ENCODE measurements around the gene NELL2.
"Not testable (repeated sequence)": the region's sequence is repeated elsewhere in the genome, so short reads cannot be mapped to it uniquely, and the experiment has no call there.

NELL2 gene

DNA sequence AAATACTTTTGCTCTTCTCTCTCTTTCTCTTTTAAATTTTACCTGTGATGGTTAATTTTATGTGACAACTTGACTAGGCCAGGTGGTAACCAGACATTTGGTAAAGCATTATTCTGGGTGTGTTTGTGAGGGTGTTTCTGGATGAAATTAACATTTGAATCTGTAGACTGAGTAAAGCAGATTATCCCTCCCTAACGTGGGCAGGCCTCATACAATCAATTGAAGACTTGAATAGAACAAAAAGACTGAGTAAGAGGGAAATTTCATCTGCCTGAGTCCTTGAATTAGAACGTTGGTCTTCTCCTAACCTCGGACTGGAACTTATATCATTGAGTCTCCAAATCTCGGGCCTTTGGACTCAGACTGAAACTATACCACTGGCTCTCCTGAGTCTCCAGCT is 182.1 kb downstream of the NELL2 start:
- no peak for DNase-seq (ENCODE audit: low spot score)

DNA sequence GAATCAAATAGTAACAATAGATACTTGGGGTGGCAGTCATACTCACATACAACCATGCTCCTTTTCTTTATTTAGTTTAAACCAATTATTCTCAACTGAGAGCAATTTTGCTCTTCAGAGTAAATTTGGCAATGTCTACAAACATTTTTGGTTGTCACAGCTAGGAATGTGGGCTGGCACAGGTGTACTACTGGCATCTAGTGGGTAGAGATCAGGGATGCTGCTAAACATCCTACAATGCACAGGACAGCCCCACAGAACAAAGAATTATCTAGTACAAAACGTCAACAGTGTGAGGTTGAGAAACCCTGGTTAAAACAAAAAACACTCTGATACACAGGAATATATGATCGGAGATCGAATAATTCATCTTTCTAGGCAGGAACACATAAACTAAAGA is 186.5 kb downstream of the NELL2 start:
- DNase-seq (ENCODE audit: low spot score) = no peak

DNA sequence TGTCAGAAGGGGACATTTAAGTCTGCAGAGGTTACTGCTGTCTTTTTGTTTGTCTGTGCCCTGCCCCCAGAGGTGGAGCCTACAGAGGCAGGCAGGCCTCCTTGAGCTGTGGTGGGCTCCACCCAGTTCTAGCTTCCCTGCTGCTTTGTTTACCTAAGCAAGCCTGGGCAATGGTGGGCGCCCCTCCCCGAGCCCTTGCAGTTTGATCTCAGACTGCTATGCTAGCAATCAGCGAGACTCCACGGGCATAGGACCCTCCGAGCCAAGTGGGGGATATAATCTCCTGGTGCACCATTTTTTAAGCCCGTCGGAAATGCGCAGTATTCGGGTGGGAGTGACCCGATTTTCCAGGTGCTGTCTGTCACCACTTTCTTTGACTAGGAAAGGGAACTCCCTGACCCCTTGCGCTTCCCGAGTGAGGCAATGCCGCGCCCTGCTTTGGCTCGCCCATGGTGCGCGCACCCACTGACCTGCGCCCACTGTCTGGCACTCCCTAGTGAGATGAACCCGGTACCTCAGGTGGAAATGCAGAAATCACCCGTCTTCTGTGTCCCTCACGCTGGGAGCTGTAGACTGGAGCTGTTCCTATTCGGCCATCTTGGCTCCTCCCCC is 189.2 kb downstream of the NELL2 start:
- not testable (repeated sequence) for DNase-seq (ENCODE audit: low spot score)

DNA sequence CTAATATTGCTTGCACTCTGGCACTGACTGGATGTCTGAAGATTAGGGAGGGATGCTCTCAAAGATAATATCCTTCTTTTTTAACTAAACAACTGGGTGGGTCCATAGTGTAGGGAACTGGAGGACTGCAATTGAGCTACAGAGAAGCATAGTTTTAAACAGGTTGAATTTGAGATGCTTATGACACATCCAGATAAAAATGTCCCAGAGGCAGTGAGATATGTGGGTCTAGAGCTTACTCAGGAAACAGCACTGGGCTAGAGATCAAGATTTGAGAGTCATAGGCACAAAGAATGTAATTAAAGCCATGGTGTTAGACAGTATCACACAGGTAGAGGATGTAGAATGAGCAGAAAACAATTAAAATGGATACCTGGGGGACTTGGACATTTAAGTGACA is 198.4 kb downstream of the NELL2 start:
- DNase-seq (ENCODE audit: low spot score) = no peak

DNA sequence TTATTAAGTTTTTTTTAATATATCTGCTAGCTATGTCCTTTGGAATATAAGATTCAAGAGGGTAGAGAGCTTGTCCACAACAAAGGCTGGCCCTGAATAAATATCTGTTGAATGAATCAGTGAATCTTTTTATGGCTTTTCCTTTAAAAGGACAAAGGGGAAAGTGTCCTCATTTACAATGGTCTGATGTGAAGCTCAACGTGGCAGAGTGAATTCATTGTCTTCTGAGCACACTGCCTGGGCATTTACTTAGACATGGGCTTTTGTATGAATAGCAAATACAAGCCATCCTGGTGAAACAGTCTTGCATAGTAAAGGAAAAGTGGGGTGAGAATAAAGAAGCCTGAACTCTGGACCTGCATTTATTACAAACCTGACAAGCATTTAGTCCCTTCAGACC is 201.2 kb downstream of the NELL2 start:
- DNase-seq (ENCODE audit: low spot score) = no peak

DNA sequence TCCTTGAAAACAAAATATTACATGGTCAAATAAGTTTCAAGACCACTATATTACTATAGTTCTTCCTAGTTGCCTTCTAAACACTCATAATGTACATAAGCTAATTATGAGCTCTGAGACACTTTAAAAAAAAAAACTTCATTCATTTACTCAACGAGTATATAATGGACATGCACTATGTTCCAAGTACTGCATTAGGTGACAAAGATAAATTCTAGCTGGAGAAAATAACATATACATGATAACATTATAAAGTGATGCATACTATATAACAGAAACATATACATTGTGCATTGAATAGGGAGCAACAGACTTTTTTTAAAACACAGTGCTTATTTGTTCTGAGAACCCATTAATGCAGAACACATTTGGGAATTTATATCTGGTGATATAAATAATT is 202.3 kb downstream of the NELL2 start:
- DNase-seq (ENCODE audit: low spot score) = no peak

DNA sequence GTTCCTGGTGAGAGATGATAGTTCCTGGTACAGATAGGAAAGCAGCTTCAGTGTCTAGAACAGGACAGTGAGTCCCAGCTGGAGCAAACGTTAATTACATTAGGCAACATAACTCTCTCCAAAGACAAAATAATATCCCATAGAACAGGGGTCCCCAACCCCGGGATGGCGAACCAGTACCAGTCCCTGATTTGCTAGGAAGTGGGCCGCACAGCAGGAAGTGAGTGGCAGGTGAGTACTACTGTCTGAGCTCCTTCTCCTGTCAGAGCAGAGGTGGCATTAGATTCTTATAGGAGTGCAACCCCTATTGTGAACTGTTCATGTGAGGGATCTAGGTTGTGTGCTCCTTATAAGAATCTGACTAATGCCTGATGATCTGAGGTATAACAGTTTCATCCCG is 204.1 kb downstream of the NELL2 start:
- no peak for DNase-seq (ENCODE audit: low spot score)

DNA sequence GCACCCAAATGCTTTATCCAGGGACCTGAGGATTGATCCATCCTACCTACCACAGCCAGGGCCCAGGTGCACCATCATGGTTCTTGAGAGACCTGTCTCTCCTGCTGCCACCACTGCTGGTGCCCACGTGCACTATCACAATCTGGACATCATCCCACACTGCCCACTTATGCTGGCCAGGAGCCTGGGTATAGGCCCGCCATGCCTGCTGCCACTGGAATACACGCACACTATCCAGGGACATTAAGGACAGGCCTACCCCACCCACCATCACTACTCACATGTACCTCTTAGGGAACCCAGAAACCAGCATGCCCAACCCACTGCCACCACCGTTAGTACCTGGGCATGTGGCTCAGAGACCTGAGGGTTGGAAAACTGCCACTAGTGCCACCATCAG is 207.7 kb downstream of the NELL2 start:
- no peak for DNase-seq (ENCODE audit: low spot score)

DNA sequence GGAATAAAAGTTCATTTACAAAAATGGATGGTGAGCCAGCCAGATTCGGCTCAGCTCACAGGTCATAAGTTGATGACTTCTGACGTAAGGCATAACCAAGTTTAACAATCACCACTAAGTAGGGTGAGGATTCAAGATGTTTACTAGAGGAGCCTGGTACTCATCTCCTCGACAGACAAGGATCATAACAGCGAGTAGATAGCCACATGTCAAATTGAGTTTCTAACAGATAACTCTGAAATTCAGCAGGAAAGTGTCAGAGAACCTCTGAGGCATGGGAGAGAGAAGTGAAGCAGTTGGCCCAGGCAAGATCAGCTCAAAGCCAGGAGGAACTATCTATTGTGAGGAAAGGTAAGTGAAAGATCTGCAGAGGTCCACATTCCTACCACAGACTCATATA is 208.7 kb downstream of the NELL2 start:
- DNase-seq (ENCODE audit: low spot score) = no peak

DNA sequence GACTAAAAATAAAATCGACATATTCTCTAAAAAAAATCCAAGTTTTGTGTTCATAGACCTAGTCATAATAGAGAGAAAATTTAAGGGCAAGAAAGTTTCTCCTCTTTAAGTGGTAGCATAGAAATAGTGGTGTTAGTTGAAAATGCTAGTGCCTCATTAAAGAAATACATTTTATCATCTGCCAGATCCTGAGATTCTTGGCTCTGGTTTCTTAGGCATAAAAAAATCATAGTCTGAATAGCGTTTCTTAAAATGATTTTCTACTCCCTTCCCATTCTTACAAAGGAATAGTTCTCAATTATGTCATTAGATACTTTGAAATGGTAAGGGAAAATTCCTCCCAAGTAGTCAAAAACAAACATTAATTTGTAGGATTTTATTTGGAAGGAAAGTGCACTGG is 212.8 kb downstream of the NELL2 start:
- no peak for DNase-seq (ENCODE audit: low spot score)

DNA sequence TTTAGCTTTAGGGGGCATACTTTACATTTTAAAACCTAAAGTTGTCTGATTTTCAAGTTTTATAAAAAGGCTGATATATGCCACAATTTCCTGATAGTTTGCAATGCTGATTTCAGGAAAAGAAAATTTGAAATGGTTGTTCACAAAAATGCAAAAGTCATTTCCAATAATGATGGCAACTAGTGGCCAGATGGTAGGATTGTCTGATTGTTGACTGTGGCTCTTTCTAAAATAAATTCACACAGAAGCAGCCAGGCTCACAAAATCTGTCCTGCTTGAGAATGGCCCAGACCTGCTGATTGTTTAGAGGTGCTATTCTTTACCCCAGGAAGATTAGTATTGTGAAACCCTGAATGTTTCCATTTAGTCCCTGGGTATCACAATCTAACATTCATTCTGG is 220.3 kb downstream of the NELL2 start:
- no peak for DNase-seq (ENCODE audit: low spot score)

DNA sequence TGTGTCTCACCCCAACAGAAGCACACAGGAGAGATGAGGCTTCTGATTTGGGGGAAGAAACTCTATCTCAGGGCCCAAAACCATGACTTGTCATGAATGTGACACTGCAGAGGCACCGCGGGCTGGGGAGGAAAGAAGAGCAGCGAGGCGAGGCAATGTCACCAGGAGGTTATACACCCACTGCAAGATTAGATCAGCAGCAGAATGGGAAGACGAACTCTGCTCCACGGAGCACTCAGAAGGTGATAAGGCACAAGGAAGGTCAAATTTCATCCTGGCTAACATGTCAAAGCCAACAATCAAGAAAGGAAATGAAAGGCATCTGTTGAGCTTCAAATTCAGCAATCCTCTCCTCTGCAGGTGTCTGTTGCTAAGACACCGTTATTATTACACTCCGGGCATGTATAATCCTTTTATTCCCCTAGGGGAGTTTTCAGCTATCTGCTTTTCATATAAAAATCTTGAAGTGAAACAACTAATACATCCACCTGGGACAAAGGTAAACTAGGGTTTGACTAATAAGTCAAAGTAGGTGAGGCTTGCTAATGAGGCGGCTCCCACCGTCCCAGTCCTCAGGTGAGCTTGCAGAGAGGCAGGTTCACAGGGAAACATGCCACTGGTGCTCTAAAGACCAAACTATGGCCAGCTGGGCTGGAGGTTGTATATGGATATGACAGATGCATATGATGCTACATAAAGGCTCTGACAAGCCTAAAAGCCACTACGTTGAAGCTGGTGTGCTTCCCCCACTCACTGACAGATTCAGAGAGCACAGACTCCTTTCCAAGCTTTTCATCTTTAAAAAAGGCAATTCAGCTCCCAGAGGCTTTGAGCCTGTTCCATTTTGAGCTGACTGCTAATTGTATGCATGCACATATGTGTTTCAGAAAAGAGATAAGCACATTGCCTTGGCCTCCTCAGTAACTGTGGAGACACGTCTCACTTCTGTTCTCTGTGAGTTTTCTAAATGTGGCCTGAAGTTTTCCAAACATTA is 221.2 kb downstream of the NELL2 start:
- no peak for DNase-seq (ENCODE audit: low spot score)

DNA sequence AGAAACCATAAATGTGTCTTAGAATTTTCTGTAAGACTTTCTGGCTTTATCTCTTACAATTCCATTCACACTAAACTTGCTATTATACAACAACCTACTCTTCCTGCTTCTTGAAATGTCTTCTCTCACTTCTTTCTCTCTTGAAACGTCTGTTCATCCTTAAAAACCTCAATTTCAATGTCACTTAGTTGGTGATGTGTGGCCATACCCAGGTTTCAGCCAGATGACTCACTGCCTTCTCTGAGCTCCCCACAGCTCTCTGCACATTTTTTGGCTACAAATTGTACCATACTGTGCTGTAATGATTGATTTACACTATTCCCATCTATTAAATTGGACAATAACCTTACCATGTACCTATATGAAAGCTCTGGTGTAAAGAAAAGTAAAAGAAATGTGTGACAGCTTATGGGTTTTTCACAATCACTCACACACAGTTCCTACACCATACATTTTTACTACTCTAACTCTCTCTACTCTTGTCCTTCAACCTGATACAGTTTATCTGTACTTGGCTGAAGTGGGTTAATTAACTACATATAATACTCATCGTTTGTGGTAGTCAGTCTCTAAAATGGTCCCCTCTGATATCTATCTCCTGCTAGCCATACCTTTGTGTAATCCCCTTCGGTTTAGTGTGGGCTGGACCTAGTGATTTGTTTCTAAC is 222.1 kb downstream of the NELL2 start:
- DNase-seq (ENCODE audit: low spot score) = no peak

DNA sequence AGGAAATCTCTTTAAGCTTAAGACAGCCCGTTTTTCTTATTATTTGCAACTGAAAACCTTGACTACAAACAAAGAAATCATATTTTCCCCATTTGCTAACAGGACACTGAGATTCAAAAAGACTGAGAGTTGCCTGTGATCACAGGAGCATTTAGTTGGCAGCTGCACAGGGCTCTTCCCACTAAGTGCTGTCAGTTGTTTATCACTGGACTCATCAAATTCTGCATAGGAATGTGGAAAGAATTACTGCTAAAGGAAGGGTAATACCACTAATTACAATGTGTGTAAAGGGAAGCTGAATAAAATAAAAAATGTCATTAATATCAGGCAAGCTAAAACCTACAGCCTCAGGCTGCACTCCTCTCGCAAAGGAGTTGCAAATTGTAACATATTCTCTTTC is 226.4 kb downstream of the NELL2 start:
- DNase-seq (ENCODE audit: low spot score) = no peak

DNA sequence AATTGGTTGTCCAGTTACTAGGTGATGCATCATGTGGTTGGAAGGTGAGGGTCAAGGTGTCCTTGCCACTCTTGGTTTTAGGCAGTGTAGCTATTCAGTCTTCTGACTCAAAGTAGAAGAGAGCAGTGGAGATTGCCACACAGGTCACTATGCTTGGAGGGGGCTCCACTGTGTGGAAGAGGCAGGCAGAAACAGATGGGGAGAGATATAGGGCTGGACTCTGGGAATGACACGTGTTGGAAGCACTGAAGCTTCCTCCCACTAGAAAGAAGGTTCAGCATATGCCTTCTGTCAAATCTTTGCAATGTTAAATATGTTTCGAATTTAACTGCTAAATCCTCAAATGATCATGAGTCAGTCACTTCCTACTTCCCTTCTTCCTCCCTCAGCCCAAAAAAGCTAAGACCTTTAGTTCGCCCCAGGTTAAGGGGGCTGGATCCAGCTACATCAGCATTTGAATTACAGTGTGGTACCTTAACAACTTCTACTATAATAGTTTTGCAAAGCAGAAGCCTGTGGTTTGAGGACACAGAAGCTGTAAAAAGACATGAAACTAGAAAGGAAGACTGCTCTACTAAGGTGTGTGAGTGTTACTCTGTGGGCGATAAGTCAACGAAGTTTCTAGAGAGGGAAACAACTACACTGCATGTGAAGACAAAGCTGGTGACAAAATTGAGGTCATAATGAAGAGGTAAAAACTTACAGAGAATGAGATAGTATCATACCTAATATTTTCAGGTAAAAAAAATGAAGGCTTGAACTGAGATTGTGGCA is 228.0 kb downstream of the NELL2 start:
- no peak for DNase-seq (ENCODE audit: low spot score)

DNA sequence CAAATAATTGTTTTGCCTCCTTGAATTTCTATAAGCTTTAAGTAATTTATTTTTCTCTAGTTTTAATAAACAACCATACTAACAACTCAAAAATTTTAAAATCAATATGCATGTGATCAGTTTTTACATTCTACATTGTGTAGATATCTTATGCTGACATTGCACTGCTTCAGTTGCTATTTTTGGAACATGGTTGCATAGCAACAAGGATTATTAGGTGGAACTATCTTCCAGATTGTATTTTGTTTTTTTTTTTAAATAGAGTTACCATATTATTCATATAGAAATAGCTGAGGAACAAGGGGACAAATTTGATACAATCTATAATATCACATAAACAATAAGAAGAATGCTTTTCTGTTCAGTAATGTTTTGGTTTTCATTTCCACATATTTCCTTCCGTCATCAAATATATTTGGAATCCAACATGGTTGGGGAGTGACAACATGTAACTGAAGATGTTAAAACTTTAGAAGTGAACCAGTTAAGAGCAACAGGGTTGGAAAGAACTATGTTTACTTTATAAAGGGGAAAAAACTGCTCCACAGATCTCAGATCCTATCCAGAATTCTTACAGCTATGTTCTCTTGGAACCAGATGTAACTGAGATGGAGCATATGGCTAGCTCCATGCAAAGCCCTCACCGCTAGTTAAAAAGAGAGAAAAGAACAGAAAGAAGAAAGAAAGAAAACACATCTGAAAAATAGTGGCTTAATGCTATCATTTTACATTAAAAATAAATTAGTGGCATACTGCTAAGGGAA is 235.5 kb downstream of the NELL2 start:
- DNase-seq (ENCODE audit: low spot score) = no peak

DNA sequence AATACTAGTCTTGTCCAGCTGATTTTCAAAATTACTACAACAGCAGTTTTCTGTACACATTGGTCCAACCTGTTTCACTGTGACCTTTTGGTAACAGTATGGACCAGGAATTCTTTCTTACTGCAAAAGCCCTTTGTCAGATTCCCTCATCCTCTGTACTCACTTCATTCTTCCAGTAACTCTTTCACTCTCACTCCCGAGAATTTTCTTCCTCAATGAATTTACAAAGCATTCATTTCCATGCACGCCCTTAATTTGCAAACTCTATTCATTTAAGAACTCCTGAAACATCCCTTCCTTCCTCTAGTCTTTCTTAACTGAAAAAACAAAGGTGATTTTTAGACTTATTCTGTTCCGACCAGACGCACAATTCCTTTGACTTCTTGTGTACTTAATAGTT is 238.2 kb downstream of the NELL2 start:
- DNase-seq (ENCODE audit: low spot score) = no peak

DNA sequence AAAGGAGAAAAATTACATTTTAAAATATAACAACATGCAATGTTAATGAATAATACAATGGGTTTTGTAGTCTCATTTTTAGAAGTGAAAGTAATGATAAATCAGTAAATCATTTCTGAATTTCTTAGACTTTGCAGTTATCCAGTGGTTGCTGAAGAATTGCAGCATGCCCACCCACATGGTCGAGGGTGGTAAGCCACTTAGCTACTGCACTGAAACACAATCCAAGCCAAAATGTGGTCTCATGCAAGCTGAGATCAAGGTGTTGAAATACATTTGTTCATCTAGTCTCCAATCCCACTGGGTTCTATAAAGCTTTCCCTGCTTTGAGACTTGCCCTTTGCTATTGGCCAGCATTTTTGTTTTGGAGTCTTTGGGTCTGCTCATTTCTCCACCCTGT is 247.9 kb downstream of the NELL2 start:
- no peak for DNase-seq (ENCODE audit: low spot score)

DNA sequence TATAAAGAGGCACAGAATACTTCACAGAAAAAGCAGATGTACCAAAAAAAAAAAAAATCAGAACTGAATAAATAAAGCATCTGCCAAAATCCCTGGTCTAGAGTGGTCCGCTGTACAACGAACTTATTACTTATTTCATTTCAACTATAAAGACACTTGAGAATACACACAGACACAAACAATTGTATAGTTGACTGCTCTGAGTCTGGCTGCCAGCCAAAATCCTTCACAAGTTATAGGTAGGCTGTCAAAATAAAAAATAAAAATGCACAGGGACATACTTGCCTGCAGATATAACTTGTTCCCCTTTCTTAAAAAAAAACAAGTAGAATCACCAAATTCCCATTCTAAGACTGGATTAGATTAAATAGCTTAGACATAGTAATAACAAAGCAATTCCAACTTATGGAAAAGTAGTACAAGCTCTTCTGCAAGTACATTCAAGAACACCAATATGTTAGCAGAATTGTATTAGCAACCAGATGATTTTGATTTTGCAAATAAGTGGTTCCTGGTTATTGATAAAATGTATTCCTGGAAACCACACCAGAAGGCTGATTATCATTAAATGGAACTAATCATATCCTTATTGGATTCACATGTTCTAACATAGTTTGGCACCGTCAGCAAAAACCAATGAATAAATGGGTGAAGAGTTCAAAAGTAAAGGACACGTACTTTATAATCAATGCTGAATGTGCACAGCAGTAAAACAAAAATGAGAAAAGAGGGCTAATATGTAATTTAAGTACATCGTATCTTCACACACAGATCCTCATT is 248.5 kb downstream of the NELL2 start:
- DNase-seq (ENCODE audit: low spot score) = no peak

DNA sequence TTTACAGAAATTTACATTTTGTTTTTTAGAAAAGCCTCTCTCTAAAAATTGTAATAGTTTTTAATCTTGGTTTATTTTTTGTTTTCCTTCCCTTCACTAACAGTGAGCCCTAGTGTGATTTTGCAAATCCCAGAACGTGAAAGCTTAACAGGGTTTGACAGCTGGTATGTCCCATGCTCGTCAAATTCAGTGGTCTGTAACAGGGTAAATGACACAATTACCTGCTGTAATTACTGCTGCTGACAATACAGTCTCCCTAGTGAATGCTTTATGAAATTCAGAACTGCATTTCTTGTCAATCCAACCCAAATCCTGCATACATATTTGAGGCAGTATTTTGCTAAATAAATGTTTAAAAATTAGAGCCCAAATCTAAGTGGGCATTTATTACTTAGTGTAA is 249.2 kb downstream of the NELL2 start:
- no peak for DNase-seq (ENCODE audit: low spot score)

DNA sequence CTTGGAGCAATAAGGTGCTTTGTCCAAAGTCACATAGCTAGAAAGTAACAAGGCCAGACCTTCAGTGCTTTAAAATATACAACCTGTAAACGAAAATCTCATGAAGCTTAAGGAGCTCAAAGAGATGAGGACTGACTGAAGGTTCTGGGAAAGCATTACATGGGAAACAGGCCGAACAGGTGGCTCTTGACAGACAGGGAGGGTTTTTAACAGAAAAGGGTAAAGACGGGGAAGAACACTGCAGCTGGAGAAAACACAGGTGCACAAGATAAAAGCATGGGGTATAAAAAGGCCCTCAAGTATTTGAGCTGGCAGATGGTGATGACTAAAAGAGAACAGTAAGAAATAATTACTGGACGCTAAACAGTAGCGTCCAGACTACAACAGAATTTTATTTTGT is 257.2 kb downstream of the NELL2 start:
- DNase-seq (ENCODE audit: low spot score) = no peak
